ENCODE measurements around the gene LY86. TPM values are rescaled to one million over a fixed set of nuclear protein-coding genes. Genes with fewer than 3 reads are reported as not detected.

LY86 gene
- total RNA-seq, 1 experiment from 2014 or later, result not detected

DNA sequence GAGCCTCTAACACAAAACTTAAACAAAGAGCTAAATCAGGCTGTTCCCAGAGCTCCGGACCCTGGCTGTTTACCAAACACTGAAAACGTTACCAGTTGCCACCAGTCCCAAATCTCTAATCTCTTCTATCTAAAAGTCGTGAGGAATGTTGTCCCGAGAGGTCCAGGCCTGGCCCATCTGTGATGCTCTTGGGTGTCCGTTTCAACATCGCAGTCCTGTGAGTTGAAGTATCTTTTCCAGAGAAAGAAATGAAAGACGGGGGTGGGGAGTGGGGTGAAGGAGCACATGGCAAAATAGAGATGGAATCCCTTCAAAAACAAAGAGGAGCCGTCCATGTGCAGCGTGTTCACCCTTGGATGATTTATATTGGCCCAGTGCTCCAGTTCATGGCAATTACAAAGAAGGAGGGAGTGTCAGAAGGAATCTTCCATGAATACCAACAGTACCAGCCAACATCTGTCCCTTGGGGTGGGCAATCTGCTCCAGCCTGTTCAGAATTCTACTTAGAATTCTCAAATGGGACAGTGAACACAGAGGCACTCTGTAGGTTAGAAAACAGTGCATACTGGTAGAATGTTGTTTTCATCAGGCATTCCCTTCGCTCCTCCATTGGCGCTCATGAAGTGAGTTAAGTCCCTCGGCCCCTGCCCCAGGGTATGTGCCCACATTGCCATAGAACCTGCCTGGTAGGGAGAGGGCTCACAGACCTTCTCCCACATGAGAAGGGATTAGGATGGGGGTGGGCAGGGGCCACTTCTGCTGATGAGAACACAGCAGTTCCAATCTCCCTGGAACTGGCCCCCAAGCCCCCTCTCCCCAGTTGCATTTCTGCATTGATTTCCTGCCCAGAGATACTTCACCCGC is 112.1 kb downstream of the LY86 start:
- Mint-ChIP-seq H3K4me1 (ENCODE audit: insufficient read depth, unreplicated experiment) (peaks cover 34% of the 10 kb centered on the region), H3K36me3 (ENCODE audit: insufficient read depth, unreplicated experiment) (no peaks in the 10 kb centered on the region), H3K9me3 (ENCODE audit: unreplicated experiment) (no peaks in the 10 kb centered on the region), H3K27me3 (ENCODE audit: insufficient read depth, unreplicated experiment) (no peaks in the 10 kb centered on the region), H3K4me3 (ENCODE audit: unreplicated experiment) (no peak overlapping the region), H3K27ac (ENCODE audit: low read depth, unreplicated experiment) (peak overlapping the region; percentile 95)
- intact Hi-C loops (cut with micrococcal nuclease), result loop anchor here (1.0 to 5.0 kb wide), 3 partner anchors 14 to 143 kb away; no protein-coding TSS in a partner anchor
- TF ChIP-seq, protein P1, sequence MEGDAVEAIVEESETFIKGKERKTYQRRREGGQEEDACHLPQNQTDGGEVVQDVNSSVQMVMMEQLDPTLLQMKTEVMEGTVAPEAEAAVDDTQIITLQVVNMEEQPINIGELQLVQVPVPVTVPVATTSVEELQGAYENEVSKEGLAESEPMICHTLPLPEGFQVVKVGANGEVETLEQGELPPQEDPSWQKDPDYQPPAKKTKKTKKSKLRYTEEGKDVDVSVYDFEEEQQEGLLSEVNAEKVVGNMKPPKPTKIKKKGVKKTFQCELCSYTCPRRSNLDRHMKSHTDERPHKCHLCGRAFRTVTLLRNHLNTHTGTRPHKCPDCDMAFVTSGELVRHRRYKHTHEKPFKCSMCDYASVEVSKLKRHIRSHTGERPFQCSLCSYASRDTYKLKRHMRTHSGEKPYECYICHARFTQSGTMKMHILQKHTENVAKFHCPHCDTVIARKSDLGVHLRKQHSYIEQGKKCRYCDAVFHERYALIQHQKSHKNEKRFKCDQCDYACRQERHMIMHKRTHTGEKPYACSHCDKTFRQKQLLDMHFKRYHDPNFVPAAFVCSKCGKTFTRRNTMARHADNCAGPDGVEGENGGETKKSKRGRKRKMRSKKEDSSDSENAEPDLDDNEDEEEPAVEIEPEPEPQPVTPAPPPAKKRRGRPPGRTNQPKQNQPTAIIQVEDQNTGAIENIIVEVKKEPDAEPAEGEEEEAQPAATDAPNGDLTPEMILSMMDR (IDR thresholded peaks at IDR 0.05; ENCODE audit: unreplicated experiment), result no peak
- TSS peak; percentile 39 for BruUV-seq (replicated peaks)
- ChIA-PET POLR2A (interaction anchor here (0.6 to 3.4 kb wide), 18 partner anchors 8 to 517 kb away, joined by 3 to 29 read pairs (median 4); no protein-coding TSS in a partner anchor), CTCF (interaction anchor here (0.6 to 2.8 kb wide), 11 partner anchors 12 to 591 kb away, joined by 3 to 20 read pairs (median 3); no protein-coding TSS in a partner anchor)
- no peak for DNase-seq (ENCODE audit: unreplicated experiment)

DNA sequence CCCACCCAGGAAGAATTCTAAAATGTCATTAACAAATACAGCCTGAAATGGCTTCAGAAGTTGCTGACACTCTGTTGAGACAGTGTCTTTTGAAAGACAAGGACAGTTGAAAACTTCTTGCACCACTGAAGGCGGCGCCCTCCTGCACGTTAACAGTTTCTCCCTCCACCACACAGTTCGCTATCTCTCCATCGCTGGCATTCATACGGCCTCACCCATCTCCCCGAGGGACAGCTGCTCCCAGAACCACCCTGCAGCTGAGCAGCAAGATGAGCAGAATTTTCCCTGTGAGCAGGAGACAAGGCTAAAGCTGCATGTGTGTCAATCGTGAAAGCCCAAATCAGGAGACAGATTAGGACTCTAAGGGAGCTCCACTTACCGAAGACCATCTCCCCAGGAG is 113.3 kb downstream of the LY86 start:
- Mint-ChIP-seq H3K27ac (ENCODE audit: low read depth, unreplicated experiment) (peak overlapping the region; percentile 66), H3K4me1 (ENCODE audit: insufficient read depth, unreplicated experiment) (peaks cover 24% of the 10 kb centered on the region), H3K9me3 (ENCODE audit: unreplicated experiment) (no peaks in the 10 kb centered on the region), H3K36me3 (ENCODE audit: insufficient read depth, unreplicated experiment) (no peaks in the 10 kb centered on the region), H3K27me3 (ENCODE audit: insufficient read depth, unreplicated experiment) (no peaks in the 10 kb centered on the region), H3K4me3 (ENCODE audit: unreplicated experiment) (no peak overlapping the region)
- ChIA-PET CTCF (interaction anchor here (1.2 to 1.8 kb wide), 2 partner anchors 10 to 25 kb away, joined by 6 to 11 read pairs; no protein-coding TSS in a partner anchor), POLR2A (interaction anchor here (0.9 to 3.4 kb wide), 2 partner anchors 10 to 356 kb away, joined by 3 to 29 read pairs; no protein-coding TSS in a partner anchor)
- intact Hi-C loops (cut with micrococcal nuclease), result loop anchor here (2.0 to 5.0 kb wide), 2 partner anchors 15 to 145 kb away; no protein-coding TSS in a partner anchor
- no peak for DNase-seq (ENCODE audit: unreplicated experiment)
- TF ChIP-seq, protein P1 (IDR thresholded peaks at IDR 0.05; ENCODE audit: unreplicated experiment), result no peak
- BruUV-seq (replicated peaks), result no TSS peak

DNA sequence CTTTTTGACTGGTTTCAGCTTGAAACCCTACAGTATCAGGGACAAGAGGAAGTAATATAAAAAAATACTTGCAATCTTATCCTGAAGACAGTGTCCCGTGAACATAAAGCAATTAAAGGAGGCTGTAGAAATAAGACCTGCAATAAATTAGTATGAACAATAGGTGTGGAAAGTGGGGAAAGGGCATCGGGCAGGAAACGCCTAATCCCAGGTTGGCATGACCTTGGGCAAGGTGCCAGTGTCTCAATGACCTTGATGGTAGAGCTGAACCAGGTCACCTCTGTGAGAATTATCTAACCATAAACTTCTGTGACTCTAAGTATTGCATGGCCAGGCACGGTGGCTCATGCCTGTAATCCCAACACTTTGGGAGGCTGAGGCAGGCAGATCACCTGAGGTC is 115.2 kb downstream of the LY86 start:
- H3K36me3 Mint-ChIP-seq (ENCODE audit: insufficient read depth, unreplicated experiment), result no peaks in the 10 kb centered on the region
- H3K27ac Mint-ChIP-seq (ENCODE audit: low read depth, unreplicated experiment), result no peak overlapping the region
- intact Hi-C loops (cut with micrococcal nuclease), result loop anchor here (5.0 kb wide), 1 partner anchor 146 kb away; no protein-coding TSS in a partner anchor
- H3K4me1 Mint-ChIP-seq (ENCODE audit: insufficient read depth, unreplicated experiment), result peaks cover 18% of the 10 kb centered on the region
- no peaks in the 10 kb centered on the region for H3K9me3 Mint-ChIP-seq (ENCODE audit: unreplicated experiment)
- BruUV-seq (replicated peaks), result no TSS peak
- no peaks in the 10 kb centered on the region for H3K27me3 Mint-ChIP-seq (ENCODE audit: insufficient read depth, unreplicated experiment)
- ChIA-PET CTCF (interaction anchor here (0.8 to 2.0 kb wide), 4 partner anchors 9 to 27 kb away, joined by 3 to 9 read pairs (median 4); no protein-coding TSS in a partner anchor), POLR2A (interaction anchor here (0.6 to 2.1 kb wide), 4 partner anchors 9 to 686 kb away, joined by 3 to 9 read pairs (median 5); partner anchors contain the start of genes CAGE1 and RIOK1)
- DNase-seq (ENCODE audit: unreplicated experiment), result no peak
- TF ChIP-seq, protein P1 (IDR thresholded peaks at IDR 0.05; ENCODE audit: unreplicated experiment), result no peak
- H3K4me3 Mint-ChIP-seq (ENCODE audit: unreplicated experiment), result no peak overlapping the region
